HuH-7.5 (cell line): Measurements from ENCODE around the gene SLC24A5.

Experiments
- DNase-seq: peaks from one replicate; pipeline ENCODE4 v3.0.0; 2011; ENCODE audit warnings: low spot score

SLC24A5 gene

GRCh38 chr15:48112242-48112641 is 8.5 kb upstream of the SLC24A5 start:
- DNase-seq = no peak

GRCh38 chr15:48119277-48119676 is 1.5 kb upstream of the SLC24A5 start:
- no peak for DNase-seq

GRCh38 chr15:48121849-48122248 is 1.1 kb downstream of the SLC24A5 start:
- DNase-seq = no peak

- DNase-seq = no peak
These were observed 6.0 kb downstream of the SLC24A5 start for GRCh38 chr15:48126667-48127355.

- no peak for DNase-seq
These were observed 10.5 kb downstream of the SLC24A5 start for GRCh38 chr15:48131324-48131723.

GRCh38 chr15:48132874-48133273 is 12.1 kb downstream of the SLC24A5 start:
- DNase-seq = no peak

- DNase-seq = no peak
These were observed 23.1 kb downstream of the SLC24A5 start for GRCh38 chr15:48143856-48144255.

- no peak for DNase-seq
These were observed 24.1 kb downstream of the SLC24A5 start for GRCh38 chr15:48144889-48145288.

- no peak for DNase-seq
These were observed 25.1 kb downstream of the SLC24A5 start for GRCh38 chr15:48145923-48146322.

GRCh38 chr15:48147358-48147757 is 26.6 kb downstream of the SLC24A5 start:
- no peak for DNase-seq

GRCh38 chr15:48149858-48150257 is 29.1 kb downstream of the SLC24A5 start:
- no peak for DNase-seq

- no peak for DNase-seq
These were observed 32.7 kb downstream of the SLC24A5 start for GRCh38 chr15:48153526-48153925.

GRCh38 chr15:48168616-48169015 is 47.8 kb downstream of the SLC24A5 start:
- no peak for DNase-seq

GRCh38 chr15:48170981-48171380 is 50.2 kb downstream of the SLC24A5 start:
- no peak for DNase-seq

GRCh38 chr15:48175126-48175525 is 54.3 kb downstream of the SLC24A5 start:
- DNase-seq = no peak

- DNase-seq = no peak
These were observed 55.3 kb downstream of the SLC24A5 start for GRCh38 chr15:48176112-48176511.

- DNase-seq = no peak
These were observed 56.2 kb downstream of the SLC24A5 start for GRCh38 chr15:48176957-48177356.

- peak; percentile 7 for DNase-seq
These were observed 56.6 kb downstream of the SLC24A5 start for GRCh38 chr15:48177383-48177765.

- DNase-seq = peak; percentile 37
These were observed 57.2 kb downstream of the SLC24A5 start, which contains the start of gene MYEF2 for GRCh38 chr15:48177766-48178647. TSS of gene MYEF2 (minus strand) at chr15:48178295. CDS start at chr15:48178237, 58 bp downstream.

GRCh38 chr15:48178648-48178931 is 57.8 kb downstream of the SLC24A5 start:
- no peak for DNase-seq

- DNase-seq = no peak
These were observed 62.0 kb downstream of the SLC24A5 start for GRCh38 chr15:48182749-48183148.

- DNase-seq = no peak
These were observed 64.7 kb downstream of the SLC24A5 start for GRCh38 chr15:48185529-48185928.

GRCh38 chr15:48186271-48186670 is 65.5 kb downstream of the SLC24A5 start:
- DNase-seq = no peak
